Upper lobe of left lung (tissue), 6 donors: ENCODE data around the gene PRXL2B. TPM values are rescaled to one million over a fixed set of nuclear protein-coding genes. Genes with fewer than 3 reads are reported as not detected.

Source experiments
- ATAC-seq, 2 donors: fragments of 200-7000 bp; cut with Tn5 transposase; one replicate each; pipeline ENCODE4 v1.9.1; 2022; ENCODE audit warnings: mild to moderate bottlenecking in 2 of 2, moderate library complexity in 2 of 2; ENCODE audit not compliant: low FRiP score in 2 of 2
- DNase-seq, 2 donors: peaks; one replicate each; pipeline ENCODE4 v3.0.0-alpha.2; 2019 to 2020
- H3K27ac ChIP-seq, 4 donors: fragments of 200-600 bp; sonication (generic); one replicate each; pipeline ENCODE4 v1.5.1; 2016 to 2019
- H3K27me3 ChIP-seq, 4 donors: fragments of 200-600 bp; sonication (generic); one replicate each; pipeline ENCODE4 v1.5.1; 2017 to 2019
- H3K36me3 ChIP-seq, 4 donors: fragments of 200-600 bp; sonication (generic); one replicate each; pipeline ENCODE4 v1.5.1; 2016 to 2019
- H3K4me1 ChIP-seq, 4 donors: fragments of 200-600 bp; sonication (generic); one replicate each; pipeline ENCODE4 v1.5.1; 2018 to 2019
- H3K4me3 ChIP-seq, 4 donors: fragments of 200-600 bp; sonication (generic); one replicate each; pipeline ENCODE4 v1.5.1; 2017 to 2019; ENCODE audit warnings: mild to moderate bottlenecking in 2 of 4, moderate library complexity in 1 of 4
- H3K9me3 ChIP-seq, 4 donors: fragments of 200-600 bp; sonication (generic); one replicate each; pipeline ENCODE4 v1.5.1; 2018 to 2019
- CTCF ChIP-seq, 6 experiments: fragments of 450-650 bp in 4 of 6; fragments of 200-600 bp in 2 of 6; sonication (generic) in 2 of 6; IDR thresholded peaks; one replicate each; pipeline ENCODE4 v1.5.1; 2016 to 2019; ENCODE audit warnings: antibody characterized with exemption in 6 of 6
- EP300 ChIP-seq, 4 donors: sonication (generic); formaldehyde crosslinking; IDR thresholded peaks; one replicate each; pipeline ENCODE4 v1.5.1; 2017; ENCODE audit warnings: antibody characterized with exemption in 4 of 4, control low read depth in 2 of 4
- POLR2A ChIP-seq, 4 donors: fragments of 450-650 bp; IDR thresholded peaks; one replicate each; pipeline ENCODE4 v1.5.1; 2016 to 2017; ENCODE audit warnings: antibody characterized with exemption in 4 of 4, mild to moderate bottlenecking in 2 of 4
- POLR2AphosphoS5 ChIP-seq, 2 donors: sonication (generic); formaldehyde crosslinking; IDR thresholded peaks; one replicate each; pipeline ENCODE4 v1.5.1; 2017; ENCODE audit warnings: antibody characterized with exemption in 2 of 2
- WGBS, 2 donors: methylation state at CpG; one replicate each; pipeline ENCODE4 v1.1.5; 2017 to 2018; 5-methylcytosine and 5-hydroxymethylcytosine counted together
- total RNA-seq, 6 donors: library from RNA; depleted of rRNA in 4 of 6; stranded (reverse); fragments of >200 nt in 4 of 6; gene quantifications; one replicate each; pipeline versions ENCODE4 v1.1.0 to v1.2.1, GENCODE V29; 2016 to 2021
- donor health status: DM: no; HTN: no; CAD: no; lungs with moderate emphysema.
- donor health status: DM: no; HTN: yes; CAD: no; lungs with severe emphysema.

The PRXL2B gene
- total RNA-seq, 6 donors from 2014 or later: 10.5 to 34.2 (median 22.0) TPM

- H3K36me3 ChIP-seq: no peaks in the 10 kb centered on the region
- 91 to 92% methylated on average over 21 to 34 of the region's 34 CpGs for WGBS, 2 donors
- no peaks in the 10 kb centered on the region for H3K27me3 ChIP-seq
- peaks cover 0 to 17% (median 7%) of the 10 kb centered on the region in 4 donors for H3K4me1 ChIP-seq
- no peak overlapping the region for H3K4me3 ChIP-seq
- no peak for TF ChIP-seq POLR2AphosphoS5 (IDR thresholded peaks at IDR 0.05)
- no peak for TF ChIP-seq POLR2A (IDR thresholded peaks at IDR 0.05)
- no peak for TF ChIP-seq CTCF (IDR thresholded peaks at IDR 0.05)
- no peak for TF ChIP-seq EP300 (IDR thresholded peaks at IDR 0.05)
- ATAC-seq (no peak), DNase-seq (peak in 1 of 2 donors; percentile 79)
- H3K27ac ChIP-seq: no peak overlapping the region
- H3K9me3 ChIP-seq: peaks cover 0 to 9% (median 2%) of the 10 kb centered on the region in 4 donors
These were observed 22.9 kb downstream of the PRXL2B start for GRCh38 chr1:2609319-2610035.

- Histone ChIP-seq H3K4me3 (peak overlapping the region in 1 of 4 donors; percentile 39), H3K9me3 (peaks cover 0 to 9% (median 3%) of the 10 kb centered on the region in 4 donors), H3K27ac (no peak overlapping the region), H3K27me3 (no peaks in the 10 kb centered on the region), H3K4me1 (peaks cover 0 to 17% (median 7%) of the 10 kb centered on the region in 4 donors), H3K36me3 (no peaks in the 10 kb centered on the region)
- ATAC-seq (no peak), DNase-seq (peak in 1 of 2 donors; percentile 50)
- 75 to 84% methylated on average over 11 to 21 of the region's 21 CpGs for WGBS, 2 donors
- no peak for TF ChIP-seq CTCF (IDR thresholded peaks at IDR 0.05)
- TF ChIP-seq POLR2AphosphoS5 (IDR thresholded peaks at IDR 0.05): no peak
- TF ChIP-seq EP300 (IDR thresholded peaks at IDR 0.05): no peak
- TF ChIP-seq POLR2A (IDR thresholded peaks at IDR 0.05): no peak
These were observed 23.7 kb downstream of the PRXL2B start for GRCh38 chr1:2610036-2610959.

GRCh38 chr1:2611031-2611501, 24.5 kb downstream of the PRXL2B start:
- Histone ChIP-seq H3K9me3 (peaks cover 0 to 9% (median 4%) of the 10 kb centered on the region in 4 donors), H3K4me3 (peak overlapping the region in 3 of 4 donors; percentile 20 to 39 (median 21)), H3K36me3 (no peaks in the 10 kb centered on the region), H3K27ac (no peak overlapping the region), H3K27me3 (no peaks in the 10 kb centered on the region), H3K4me1 (peaks cover 0 to 17% (median 7%) of the 10 kb centered on the region in 4 donors)
- WGBS, 2 donors: 9 to 40% methylated on average over 4 to 24 of the region's 24 CpGs
- TF ChIP-seq EP300 (IDR thresholded peaks at IDR 0.05) (no peak), POLR2AphosphoS5 (IDR thresholded peaks at IDR 0.05) (no peak), CTCF (IDR thresholded peaks at IDR 0.05) (no peak), POLR2A (IDR thresholded peaks at IDR 0.05) (no peak)
- peak; percentile 55 to 82 for DNase-seq
- ATAC-seq: peak; percentile 32 to 48

GRCh38 chr1:2611621-2612437, 25.3 kb downstream of the PRXL2B start:
- peak in 1 of 2 donors; percentile 59 for DNase-seq
- Histone ChIP-seq H3K4me3 (no peak overlapping the region), H3K4me1 (peaks cover 0 to 17% (median 7%) of the 10 kb centered on the region in 4 donors), H3K27ac (no peak overlapping the region), H3K27me3 (no peaks in the 10 kb centered on the region), H3K9me3 (peaks cover 0 to 9% (median 5%) of the 10 kb centered on the region in 4 donors), H3K36me3 (no peaks in the 10 kb centered on the region)
- TF ChIP-seq POLR2AphosphoS5 (IDR thresholded peaks at IDR 0.05): no peak
- TF ChIP-seq EP300 (IDR thresholded peaks at IDR 0.05): no peak
- no peak for TF ChIP-seq CTCF (IDR thresholded peaks at IDR 0.05)
- no peak for TF ChIP-seq POLR2A (IDR thresholded peaks at IDR 0.05)
- ATAC-seq: no peak
- WGBS, 2 donors: 87 to 98% methylated on average over 5 to 13 of the region's 19 CpGs
